GM19372 (cell line): Measurements from ENCODE around the gene TUBB8.
"Not testable (repeated sequence)": the region's sequence is repeated elsewhere in the genome, so short reads cannot be mapped to it uniquely, and the experiment has no call there.

Source experiments
- ATAC-seq: cut with Tn5 transposase; IDR thresholded peaks from one replicate; pipeline ENCODE4 v1.9.1; 2021; ENCODE audit warnings: mild to moderate bottlenecking, low read depth, moderate library complexity; ENCODE audit not compliant: unreplicated experiment

Gene TUBB8

DNA sequence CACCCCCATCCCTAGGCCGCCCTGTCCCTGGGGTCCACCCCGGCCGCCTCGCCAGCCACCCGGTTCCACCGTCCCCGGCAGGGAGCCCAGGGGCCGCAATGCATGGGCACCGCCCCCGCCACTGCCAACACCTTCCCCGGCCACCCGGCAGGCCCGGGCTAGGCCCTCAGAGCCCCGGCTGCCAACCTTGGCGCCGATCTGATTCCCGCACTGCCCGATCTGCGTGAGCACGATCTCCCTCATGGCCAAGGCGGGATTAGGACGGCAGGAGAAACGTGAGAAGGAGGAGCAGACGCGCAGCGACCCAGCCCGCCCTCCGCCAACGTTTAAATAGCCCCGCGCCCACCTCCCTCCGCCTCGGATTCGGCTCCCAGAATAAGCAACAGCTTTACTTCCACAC is at the start of gene TUBB8:
TUBB8 (minus strand) TSS at position 301 of the 400 bp plus-strand sequence; CDS start at position 243, 58 bp downstream.
- no peak for ATAC-seq

DNA sequence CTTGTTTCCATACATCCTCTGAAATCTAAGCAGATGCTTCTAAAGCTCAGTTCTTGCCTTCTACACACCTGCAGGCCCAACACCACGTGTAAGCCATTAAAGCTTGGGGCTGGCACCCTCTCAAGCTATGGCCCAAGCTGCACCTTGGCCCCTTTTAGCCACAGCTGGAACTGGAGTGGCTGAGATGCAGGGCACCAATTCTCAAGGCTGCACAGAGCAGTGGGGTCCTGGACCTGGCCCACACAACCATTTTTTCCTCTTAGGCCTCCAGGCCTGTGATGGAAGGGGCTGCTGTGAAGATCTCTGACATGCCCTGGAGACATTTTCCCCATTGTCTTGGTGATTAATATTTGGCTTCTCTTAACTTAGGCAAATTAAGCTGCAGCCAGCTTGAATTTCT is 47.4 kb upstream of the TUBB8 start:
- ATAC-seq = no peak

DNA sequence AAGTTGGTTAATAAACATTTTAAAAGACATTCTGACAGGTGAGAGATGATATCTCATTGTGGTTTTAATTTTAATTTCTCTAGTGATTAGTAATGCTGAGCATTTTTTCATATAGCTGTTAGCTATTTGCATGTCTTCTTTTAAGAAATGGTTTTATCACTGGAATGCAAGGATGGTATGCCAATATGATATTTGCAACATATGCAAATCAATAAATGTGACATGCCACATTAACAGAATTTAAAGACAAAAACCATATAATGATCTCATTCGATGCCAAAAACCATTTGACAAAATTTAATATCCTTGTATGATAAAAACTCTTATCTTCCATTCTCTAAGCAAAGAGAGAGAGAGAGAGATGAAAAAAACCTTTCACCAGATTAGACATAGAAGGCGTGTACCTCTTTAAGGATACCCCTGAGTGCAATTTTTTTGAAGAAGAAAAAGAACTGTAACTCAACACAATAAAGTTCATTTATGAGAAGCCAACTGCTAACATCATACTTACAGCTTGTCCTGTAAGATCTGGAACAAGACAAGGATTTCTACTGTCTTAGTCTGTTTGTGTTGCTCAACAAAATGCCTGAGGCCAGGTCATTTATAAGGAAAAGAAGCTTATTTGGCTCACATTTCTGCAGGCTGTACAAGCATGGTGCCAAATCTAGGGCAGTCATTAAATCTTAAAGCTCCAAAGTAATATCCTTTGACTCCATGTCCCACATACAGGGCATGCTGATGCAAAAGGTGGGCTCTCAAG is 46.4 kb upstream of the TUBB8 start:
- ATAC-seq = no peak

DNA sequence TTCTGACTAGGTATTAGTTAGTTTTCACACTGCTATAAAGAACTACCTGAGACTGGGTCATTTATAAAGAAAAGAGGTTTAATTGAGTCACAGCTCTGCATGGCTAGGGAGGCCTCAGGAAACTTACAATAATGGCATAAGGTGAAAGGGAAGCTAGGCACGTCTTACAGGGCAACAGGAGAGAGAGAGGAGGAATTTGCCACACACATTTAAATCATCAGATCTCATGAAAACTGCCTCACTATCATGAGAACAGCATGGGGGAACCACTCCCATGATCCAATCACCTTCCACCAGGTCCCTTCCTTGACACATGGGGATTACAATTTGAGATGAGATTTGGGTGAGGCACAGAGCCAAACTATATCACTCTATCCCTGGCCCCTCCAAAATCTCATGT is 45.5 kb upstream of the TUBB8 start:
- ATAC-seq = no peak

DNA sequence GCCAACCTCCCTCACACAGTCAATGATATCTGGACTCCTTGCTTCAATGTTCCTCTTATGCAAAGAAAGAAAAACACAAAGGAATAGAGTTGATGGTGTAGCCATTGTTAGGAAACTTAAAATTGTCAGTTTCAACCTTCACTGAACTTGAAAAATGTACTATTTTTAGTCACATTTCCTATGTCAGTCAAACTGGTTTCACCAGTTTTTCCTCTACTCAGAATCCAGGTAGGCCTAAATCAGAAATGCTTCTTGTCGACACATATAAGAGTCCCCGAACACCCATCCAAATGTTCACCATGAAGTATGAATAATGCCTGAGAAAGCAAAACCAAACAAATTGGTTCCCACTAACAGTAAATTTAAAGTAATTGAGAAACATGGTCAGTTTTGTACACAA is 43.8 kb upstream of the TUBB8 start:
- ATAC-seq = no peak

DNA sequence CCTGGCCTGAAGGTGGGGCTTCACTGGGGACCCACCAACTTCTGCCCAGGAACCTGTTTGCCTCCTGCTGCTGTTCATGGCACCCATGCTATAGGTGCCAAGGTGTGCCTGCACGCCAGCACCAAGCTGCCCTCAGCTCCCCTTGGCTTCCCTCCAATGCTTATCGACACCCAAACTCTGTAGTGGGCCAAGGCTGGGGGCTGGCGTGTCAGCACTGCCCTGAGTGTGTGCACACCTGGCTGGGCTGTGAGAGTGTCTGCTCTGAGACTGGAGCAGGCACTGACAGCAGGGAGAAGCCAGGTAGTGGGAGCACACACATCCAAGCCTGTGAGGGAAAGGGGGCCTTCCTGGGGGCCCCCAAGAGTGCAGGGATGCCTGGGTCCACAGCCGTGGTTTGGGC is 43.1 kb upstream of the TUBB8 start:
- ATAC-seq = no peak

DNA sequence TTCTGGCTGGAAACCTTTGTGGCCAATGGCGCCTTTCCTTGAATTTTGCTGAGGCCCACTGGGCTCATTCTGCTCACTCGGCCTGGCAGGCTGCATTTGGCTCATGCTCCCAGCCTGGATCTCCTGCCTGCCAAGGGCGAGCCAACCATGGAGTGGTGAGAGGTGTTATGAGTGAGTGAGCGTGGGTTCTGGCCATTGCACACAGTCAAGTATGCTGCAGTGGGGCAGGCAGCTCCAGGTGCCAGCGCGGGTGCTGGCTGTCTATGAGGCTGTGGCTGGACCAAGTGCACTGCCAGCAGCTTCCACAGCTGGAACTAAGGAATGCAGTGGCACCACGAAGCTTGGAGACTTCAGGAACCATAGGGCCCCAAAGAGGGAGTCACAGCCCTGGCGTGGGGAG is 42.2 kb upstream of the TUBB8 start:
- no peak for ATAC-seq

DNA sequence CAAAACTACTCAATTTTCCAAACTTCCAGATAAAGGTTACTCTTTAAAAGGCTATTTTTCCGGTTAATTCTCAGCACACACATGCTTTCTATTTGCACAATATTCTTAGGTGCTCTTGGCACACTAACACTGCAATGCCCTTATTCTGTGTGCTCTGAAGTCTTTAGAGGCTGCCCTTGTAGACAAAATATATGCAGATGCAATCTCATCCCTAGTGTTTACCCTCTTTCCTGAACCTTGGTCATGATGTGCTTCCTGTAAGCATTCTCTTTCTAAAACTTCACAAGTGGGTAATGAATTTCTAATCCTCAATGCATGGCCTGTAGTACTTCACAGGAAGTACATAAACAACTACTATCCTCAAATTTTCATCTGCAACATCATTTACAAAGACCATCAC is 41.1 kb upstream of the TUBB8 start:
- ATAC-seq = no peak

DNA sequence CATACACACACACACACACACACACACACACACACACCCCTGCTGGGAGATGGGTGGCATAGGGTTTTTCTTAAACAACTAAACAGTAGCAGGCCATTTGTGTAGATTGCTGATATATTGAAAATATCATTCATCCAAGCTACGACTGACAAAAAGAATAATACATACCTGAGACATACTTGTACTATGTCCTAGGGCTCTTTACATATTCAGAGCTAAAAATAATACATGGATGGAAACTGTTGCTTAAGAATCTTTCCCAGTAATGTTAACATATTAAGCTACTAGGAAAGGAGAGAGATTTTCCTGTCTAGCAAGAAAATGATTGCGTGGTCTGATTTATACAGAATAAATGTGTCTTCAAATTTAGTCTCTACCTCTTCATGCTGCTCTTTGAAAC is 40.2 kb upstream of the TUBB8 start:
- ATAC-seq = no peak

DNA sequence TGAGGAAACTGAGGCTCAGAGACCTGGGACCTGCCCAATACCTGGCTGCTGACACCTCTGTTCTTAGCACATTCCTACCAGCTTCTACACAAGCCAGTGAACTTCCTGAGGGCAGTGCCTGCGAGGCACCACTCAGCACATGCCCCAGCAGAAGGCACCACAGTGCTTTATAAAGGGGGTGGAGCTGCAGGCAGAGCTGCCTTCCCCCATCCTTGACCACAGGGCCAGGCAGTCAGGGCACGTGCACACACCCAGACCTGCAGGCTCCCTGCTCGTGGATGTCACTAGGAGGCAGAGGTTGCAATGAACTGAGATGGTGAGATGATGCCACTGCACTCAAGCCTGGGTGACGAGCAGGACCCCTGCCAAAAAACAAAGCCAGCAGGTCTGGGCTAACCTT is 39.2 kb upstream of the TUBB8 start:
- ATAC-seq = no peak

DNA sequence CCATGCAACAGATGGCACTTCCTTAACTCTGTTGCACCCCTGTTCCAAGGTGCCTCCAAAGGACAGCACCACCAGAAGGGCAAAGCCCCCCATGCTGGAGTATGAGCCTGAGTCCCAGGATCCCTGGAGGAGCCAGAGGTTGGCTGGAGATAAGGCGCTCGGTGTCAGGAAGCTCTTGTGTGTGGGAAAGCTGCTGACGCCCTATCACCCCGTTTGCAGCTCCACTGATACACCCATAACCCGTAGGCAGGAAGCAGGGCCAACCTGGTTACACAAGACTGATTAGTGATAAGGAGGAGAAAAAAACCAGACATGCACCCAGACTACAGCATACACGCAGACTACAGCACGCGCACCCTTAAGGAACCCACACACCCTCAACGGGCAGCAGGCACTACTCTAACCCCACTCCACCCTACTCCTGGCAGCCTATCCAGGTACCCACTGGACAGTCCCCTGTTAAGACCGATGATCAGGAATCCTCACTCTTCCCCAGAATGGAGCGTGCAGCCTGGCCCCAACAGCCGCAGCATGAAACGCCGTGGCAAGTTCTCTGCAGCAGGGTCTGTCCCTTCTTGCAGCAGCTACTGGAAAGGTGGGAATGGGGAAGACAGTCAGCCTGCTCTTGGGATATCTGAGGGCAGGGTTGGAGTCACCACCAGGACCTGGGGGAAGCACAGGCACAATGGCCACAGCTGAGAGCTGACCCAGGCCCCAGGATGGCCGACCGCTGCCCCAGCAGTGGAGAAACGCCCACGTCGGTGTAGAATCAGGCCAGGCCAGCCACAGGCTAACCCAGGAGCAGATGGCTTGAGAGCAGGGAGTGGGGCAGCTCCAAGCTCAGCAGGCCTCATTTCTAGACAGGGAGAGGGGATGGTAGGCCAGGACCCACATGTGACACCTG is 38.3 kb upstream of the TUBB8 start:
- ATAC-seq = no peak

DNA sequence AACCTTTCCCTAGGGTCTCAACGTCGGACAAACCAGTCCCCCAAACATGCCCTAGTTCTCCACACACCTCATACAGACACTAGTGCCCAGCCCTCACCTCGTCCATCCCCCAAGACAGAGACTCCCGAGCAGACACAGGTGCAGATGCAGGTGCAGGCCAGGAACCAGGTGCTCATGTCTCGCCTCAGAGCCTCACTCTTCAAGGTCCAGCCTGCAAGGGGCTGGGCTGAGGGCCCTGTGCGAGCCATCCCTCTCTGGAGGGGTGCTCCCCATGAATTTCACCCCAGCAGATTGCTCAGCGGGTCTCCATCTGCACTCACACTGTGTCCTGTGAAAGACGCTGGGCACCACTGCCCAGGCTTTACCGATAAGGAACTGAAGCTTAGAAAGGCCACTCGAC is 36.9 kb upstream of the TUBB8 start:
- no peak for ATAC-seq

DNA sequence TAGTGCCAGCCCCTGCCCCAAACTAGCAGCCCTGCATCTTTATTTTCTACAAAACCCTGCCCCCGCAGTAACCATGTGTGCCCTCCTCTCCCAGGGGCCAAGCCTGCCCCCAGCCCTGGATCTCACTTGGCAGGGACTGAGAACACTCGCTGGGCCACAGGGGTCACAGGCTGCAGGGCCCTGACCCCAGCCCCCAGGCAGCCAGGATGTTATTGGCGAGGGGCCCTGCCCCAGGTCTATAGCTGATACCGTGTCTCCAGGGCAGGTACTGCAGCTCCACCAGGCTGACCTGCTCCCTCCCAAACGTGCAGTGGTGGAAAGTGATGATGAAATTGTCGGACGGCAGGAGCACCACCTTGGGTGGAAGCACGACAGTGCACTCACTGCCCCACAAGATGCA is 35.9 kb upstream of the TUBB8 start:
- no peak for ATAC-seq

DNA sequence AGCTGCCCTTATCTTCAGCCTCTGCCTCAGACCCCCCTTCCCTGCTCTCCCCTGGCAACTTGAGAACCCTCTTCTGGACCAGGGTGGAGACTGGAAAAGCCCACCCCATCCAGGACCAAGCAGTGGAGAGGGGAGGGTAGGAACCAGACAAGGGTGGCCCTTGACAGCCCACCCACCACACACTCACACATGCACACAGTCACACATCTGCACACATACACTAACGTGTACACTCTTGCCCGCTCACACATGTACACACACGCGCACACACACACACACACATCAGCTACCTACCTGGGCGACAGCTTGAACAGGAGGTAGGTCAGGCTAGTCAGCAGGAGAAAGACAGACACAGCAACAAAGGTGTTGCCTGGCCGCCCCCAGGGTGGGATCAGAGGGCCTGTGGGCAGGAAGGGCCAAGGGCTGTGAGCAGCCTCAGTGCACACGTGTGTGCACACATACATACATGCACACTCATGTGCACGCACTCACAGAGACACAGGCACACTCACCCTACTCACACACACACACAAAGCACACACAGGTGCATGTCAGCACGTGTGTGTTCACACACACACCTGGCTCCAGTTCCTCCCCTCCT is 34.9 kb upstream of the TUBB8 start:
- ATAC-seq = no peak

DNA sequence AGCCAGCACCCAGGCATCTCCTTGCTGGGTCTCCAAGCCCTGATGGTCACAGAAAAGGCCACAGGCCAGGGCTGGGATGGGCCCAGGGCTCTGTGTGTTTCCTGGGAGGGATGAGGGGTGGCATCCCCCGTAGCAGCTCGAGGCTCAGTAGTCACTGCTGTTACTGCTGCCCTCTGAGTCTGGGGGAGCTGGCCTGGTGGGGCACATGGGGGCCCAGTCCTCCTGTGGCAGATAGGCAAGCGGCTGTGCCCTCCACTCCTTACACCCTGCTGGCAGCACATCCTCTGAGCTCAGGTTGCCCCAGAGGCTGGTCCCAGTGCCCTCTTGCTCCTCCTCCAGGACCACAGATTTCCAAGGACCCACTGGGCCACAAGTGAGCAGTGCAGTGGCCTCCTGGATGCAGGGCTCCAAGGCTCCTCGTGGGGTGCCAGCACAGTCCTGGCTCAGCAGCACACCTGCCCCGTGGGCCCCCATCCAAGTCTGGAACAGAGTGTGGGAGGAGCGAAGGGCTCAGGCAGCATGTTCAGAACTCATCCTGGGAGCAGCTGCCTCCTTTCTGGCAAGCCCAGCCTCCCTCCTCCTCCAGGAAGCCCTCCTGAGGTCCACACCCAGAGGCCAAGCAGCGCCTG is 31.5 kb upstream of the TUBB8 start:
- no peak for ATAC-seq

DNA sequence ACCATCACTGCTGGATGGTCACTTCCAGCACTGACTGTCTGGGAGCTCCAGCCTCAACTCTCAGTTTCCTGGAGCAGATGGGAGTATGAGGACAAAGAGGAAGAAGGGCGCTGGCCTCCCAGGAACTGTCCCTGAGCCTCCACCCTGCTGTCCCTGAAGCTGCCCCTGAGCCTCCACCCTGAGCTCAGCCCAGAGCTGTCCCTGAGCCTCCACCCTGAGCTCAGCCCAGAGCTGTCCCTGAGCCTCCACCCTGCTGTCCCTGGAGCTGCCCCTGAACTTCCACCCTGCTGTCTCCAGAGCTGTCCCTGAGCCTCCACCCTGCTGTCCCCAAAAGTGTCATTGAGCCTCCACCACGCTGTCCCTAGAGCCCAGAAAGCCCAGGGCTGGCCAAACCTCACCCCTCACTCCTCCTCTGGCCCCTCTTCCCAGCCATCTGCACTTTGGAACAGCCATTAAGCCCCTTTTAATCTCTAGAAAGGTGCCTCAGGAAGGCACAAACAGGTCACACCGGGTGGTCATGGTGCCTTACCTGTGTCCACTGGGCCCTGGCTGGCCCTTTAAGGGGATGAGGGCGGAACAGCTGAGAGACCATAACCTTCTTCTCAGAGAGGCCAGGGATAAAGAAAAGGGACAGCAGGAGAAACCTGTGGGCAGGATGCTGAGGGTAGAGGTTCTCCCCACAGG is 30.6 kb upstream of the TUBB8 start:
- ATAC-seq = no peak

DNA sequence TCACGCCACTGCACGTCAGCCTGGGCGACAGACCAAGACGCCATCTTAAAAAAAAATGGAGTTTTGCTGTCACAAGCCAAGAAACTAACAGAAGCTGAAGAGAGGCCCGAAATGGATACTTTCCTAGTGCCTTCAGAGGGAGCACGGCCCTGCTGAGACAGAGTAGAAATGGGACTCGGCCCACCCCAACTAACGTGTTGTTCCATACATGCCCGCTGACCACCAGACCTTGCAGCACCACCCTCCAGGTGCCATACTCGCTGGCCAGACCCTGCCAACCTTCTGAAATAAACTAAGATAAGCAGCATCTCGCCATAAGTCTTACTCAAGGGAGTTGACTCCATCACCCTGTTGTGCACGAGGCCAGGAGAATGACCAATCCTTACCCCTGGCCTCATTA is 29.5 kb upstream of the TUBB8 start:
- no peak for ATAC-seq

DNA sequence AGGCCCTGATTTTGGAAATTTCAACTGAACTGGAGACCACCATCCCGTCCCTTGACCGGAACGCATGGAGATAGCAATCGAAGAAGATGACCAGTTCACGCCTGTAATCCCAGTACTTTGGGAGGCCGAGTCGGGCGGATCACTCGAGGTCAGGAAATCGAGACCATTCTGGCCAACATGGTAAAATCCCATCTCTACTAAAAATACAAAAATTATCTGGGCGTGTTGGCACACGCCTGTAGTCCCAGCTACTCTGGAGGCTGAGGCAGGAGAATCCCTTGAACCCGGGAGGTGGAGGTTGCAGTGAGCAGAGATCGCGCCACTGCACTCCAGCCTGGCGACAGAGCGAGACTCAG is 25.1 kb upstream of the TUBB8 start:
- not testable (repeated sequence) for ATAC-seq

DNA sequence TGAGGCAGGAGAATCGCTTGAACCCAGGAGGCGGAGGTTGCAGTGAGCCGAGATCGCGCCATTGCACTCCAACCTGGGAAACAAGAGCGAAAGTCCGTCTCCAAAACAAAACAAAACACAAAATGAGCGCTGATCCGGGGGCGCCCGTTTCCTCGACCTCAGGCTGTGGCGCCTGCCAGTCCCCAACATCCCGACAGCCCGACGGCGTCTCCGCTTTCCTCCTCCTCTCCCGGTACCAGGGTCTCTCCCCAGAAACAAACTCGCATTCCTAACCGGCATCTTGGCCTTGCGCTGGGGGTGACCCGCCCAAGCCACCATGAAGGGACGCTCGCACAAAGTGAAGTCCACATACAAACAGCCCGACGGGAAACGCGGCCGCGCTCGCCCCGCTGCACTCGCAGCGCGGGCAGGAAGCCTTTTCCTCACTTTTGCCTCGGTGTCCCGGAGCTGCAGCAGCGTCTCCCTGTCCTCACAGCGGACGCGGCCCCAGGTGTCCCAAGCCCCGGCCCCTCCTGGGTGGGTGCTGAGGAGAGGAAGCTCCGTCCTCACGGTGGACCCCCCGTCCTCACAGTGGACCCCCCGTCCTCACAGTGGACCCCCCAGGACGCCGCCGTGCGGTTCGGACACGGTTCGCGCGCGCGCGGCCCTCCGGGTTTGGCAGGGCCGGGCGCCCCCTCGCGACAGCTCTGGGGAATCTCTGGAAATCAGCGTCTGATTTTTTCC is 24.6 kb upstream of the TUBB8 start:
- not testable (repeated sequence) for ATAC-seq

DNA sequence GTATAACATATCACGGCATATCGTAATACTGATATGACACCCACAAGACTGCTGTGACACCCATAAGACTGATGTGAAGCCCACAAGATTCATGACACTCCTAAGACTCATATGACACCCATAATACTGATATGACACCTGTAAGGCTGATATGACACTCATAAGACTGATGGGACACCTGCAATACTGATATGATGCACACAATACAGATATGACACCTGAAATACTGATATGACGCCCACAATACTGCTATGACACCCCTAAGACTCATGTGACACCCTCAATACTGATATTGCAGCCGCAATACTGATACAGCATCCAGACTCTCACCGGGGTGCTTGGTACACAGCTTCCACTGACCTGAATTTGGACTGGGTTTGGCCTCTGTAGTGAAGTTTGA is 19.1 kb upstream of the TUBB8 start:
- ATAC-seq = not testable (repeated sequence)
